Measurements from ENCODE around the gene VAC14.

DNA sequence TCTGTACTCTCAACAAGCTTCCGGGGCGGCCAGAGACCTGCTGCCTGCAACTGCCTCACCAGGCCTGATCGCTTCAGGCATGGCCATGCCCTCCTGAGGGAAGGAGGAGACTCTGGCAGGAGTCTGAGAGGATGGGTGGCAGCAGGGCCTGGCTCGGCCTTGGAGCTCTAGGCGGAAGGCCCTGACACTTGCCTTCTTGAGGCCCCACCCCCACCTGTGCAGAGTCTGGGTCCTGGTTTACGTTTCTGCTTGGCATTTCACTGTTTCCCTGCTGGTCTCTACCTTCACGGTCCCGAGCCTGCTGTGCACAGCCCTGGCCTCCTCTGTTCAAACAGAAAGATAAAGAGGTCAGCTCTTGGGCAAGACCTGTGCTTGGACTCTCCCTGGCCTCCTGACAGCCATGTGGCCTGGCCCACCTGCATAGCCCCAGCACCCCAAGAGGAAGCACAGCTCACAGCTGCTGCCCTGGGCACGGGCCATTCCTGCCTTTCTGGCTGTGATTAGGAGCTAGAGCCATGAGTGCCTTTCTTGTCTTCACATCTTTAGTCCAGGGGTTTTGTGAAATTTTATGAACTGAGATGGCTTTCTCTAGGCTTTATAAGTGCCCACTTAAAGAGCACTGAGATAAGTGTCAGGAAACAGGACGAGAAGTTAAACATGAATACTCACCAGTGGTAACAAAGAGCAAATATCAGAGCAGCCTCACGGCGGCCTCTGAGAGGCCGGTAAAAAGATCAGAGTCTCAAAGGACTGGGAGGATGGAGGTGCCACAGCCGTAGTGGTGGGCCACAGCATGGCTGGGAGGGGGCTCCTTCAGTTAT, 89.5 kb downstream of the VAC14 start:
- TF ChIP-seq POLR2A (IDR thresholded peaks at IDR 0.05): no peak
- TF ChIP-seq, protein P1, sequence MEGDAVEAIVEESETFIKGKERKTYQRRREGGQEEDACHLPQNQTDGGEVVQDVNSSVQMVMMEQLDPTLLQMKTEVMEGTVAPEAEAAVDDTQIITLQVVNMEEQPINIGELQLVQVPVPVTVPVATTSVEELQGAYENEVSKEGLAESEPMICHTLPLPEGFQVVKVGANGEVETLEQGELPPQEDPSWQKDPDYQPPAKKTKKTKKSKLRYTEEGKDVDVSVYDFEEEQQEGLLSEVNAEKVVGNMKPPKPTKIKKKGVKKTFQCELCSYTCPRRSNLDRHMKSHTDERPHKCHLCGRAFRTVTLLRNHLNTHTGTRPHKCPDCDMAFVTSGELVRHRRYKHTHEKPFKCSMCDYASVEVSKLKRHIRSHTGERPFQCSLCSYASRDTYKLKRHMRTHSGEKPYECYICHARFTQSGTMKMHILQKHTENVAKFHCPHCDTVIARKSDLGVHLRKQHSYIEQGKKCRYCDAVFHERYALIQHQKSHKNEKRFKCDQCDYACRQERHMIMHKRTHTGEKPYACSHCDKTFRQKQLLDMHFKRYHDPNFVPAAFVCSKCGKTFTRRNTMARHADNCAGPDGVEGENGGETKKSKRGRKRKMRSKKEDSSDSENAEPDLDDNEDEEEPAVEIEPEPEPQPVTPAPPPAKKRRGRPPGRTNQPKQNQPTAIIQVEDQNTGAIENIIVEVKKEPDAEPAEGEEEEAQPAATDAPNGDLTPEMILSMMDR (IDR thresholded peaks at IDR 0.05): no peak
